ENCODE measurements around the gene LTN1.

LTN1 gene

DNA sequence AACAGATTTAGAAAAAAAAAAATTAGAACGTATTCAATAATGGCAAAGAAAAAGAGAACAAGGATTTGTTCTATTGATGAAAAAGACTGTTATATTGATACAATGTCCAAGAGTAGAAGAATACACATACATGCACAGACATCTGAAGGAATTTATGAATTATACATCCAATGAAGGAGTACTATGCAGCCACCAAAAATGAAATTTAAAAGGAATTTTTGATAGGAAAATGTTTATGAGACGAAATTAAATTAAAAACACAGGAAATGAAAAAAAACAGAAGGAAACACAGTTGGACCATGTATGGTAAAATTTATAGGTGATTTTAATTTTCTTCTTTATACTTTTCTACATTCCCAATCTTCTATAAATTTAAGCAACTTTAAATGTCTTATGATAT is 110.3 kb downstream of the LTN1 start:
- DNase-seq (ENCODE audit: low read depth): no peak
